Brain pericyte (primary cell): Measurements from ENCODE around the gene NUP210.

Source experiments
- DNase-seq: peaks from one replicate; pipeline ENCODE4 v3.0.0-alpha.2; 2012; ENCODE audit warnings: low read depth, low spot score

The NUP210 gene

DNA sequence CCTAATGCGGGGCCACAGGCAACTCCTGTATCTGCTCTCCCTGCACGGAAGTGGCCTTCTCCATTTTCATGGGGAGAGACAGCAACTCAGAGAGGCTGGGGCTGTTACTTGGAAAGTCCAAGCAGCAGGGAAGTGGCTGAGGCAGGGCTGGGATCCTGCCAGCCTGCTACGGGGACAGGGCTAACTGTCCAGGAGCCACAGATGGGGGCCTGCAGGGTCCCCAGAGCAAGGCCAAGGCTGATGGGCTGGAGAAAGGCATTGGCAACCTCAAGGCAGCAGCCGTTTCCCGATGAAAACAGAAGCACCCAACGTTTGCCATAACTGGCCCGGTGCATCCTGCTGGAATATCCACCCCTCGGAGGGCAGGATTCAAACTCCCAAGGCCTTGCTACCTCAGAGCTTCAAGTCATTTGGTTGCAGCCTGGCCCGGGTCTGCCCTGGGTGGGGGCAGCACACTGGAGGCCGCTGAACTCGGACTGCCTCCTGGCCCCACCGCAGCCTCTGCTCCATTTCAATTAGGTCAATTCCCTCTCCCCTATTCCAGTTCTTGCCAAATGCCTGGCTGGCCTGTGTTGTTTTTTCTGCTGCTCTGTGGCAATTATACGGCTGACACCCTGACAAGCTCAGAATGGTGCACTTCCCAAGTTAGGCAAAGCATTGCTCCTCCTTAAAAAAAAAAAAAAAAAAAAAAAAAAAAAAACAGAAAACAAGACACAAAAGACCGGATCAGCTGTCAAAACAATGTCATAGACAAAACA is 143.5 kb downstream of the NUP210 start:
- no peak for DNase-seq

DNA sequence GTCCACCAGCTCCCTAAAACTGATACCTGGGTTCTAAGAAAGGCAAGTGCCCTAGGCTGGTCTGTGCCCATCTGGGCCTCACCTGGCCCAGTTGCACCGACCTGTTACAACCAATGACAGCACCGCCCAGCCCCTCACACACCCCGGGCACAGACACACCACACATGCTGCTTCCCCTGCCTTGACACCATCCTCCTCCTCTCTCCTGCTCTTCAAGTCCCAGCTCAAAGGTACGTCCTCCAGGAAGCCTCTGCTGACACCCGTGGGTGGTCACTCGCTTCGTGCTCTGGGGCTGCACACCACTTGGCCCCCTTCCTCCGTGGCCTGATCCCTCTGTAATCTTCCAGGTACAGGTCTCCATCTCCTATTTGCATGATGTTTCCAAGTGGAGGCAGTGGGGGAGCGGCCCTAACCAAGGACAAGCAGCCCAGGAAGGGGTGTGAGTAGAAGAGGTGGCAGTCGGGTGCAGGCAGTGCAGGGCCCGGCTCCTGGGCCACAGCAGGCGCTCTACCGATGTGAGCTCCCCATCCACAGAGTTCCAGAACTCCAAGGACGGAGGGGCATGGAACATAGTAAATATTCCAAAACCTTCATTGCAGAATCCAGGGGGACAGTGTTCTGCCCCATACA is 144.6 kb downstream of the NUP210 start:
- DNase-seq = no peak

DNA sequence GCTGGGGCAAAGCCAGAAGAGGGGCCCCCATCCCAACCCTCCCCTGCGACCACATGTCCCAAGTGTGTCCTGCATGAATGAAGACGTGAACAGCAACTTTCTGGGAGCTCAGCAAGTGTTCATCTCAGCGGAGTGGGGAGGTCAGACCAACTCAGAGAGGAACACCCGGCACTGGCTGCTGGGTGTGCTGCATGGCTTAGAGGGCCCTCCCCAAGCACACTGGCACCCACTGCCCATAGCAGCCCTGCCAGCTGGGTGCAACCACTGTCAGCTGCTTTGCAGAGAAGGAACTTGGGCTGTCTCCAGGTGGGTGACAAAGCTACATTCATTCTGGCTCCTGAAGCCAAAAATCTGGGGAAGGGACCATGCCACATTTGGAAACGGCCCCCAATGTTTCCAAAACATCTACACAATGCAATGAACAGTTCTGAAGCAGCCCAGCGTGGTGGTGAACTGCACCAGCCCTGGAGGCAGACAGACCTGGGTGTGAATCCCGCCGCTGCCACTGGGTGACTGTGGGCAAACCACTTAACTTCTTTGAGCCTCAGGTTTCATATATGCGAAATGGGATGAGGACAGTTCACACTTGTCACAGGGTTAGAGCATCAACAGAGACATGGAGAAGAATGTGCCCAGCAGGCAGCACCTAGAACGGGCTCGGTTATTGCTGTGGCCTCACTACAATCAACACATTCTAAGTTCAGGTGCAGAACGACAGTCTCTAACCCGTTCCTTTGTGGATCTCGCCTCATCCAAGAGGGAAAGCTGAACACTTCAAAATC is 145.4 kb downstream of the NUP210 start:
- DNase-seq = no peak

DNA sequence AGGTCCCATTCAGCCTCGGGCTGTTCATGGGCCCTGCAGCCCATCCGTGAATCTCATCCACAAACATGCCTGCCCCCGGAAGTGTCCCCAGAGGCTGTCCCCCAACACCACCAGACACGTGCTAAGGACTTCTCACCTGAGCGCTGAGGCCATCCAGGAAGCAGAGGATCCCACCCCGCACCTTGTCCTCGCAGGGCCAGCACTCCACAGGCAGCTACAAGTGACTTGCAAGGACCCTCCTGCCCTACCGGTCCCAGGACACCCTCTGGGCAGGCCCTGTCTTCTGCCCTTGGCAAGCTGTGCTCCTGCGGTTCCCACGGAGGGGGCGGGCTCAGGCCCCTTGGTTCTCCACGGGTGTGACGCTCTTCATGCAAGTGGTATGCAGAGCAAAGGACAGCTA is 146.0 kb downstream of the NUP210 start:
- DNase-seq = no peak

DNA sequence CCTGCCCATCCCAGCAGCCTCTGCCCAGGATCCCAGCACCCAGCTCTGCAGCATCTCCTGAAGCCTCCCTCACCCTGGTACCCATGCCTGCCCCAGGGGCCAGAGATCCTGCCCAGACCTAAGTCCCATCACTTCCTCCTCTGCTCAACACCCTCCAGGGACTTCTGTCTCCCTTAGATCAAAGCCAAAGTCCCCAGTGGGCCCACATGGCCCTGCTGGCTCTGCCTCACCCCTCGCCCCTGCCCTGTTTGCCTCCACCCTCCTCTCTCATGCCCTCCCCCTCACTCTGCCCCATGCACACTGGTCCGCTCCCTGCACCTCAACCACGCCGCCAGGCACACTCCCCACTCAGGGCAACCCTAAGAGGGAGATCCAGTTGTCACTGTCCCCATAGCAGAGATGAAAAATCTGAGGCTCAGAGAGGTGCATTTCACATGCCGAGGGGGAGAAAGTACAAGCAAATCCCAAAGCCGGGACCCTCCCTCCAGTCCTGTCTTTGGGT is 146.5 kb downstream of the NUP210 start:
- no peak for DNase-seq

DNA sequence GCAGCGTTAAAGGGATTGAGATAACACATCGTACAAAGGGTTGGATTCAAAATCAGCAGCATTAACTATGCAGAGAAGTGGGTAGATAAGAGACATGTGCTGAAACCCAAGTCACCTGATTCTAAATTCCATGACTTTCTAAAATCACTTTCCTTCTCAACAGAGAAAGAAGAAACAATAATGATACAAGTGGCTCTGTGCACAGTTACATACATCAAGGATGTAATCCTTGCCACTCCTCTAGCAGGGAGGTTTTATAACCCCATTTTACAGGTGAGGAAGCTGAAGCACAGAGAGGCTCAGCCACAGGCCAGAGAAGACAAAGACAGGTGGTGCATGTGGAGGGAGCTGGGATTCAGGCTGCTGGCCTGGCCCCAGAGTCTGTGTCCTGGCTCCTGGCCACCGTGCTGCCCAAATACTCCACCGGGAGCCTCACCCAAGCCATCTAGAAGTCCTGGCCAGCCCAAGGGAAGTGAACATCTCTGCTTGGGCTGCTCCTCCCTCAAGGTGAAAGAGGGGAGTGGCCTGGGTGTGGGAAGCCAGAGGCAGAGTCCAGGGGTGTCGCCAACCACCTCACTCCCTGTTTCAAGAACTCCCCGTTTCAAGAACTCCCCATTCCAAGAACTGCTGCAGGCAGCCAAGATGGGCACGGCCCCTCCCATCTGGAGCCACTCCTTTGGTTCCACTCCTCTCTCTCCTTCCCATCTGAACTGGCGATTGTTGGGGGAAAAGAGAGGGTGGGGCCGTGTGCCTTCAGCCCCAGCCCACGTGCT is 147.1 kb downstream of the NUP210 start:
- no peak for DNase-seq

DNA sequence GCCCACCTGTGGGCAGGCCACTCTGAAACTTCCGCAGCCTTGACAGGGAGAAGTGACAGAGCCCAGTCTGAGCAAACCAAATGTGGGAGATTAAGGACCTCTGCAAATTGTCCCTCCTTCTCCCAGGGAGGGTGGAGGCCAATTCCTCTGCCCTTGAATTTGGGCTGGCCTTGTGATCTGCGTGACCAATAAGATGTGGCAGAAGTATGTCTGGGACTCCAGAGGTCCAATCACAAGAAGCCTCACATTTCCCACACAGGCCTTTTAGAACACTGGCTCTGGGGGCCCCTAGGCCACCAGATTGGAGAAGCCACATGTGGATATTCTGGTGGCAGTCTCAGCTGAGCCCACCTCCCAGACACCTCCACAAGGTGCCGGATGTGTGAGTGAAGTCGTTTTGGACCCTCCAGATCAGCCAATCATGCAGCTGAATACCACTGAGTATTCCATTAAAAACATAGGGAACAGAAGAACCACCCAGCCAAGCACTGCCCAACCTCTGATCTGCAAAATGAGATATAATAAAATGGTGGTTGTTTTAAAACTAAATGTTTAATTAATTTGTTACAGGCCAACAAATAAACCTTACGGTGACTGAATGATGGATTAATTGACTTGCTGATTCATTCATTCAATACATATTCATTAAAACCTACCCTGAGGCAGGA is 150.3 kb downstream of the NUP210 start:
- DNase-seq = no peak

DNA sequence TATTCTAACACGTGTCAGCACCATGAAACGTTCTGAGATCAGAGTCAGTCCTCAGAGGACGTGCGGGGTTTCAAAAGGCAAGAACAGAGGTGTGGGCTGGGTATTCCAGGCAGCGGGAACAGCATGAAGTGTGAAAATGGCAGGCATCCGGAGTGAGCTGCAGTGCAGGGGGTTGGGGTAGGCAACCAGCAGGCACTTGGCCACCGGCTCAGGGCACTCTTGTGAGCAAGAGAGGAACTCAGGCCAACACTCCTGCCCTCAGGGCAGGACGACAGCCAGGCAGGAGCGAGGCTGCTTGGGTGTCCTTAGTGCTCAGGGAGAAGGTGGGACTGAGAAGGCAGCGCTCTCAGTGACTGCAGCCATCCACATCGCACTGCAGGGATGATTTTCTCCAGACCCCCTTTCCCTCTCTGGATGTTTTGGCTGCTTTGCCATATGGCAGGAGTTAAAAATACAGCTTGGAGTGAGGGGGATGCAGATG is 151.1 kb downstream of the NUP210 start:
- DNase-seq = no peak

DNA sequence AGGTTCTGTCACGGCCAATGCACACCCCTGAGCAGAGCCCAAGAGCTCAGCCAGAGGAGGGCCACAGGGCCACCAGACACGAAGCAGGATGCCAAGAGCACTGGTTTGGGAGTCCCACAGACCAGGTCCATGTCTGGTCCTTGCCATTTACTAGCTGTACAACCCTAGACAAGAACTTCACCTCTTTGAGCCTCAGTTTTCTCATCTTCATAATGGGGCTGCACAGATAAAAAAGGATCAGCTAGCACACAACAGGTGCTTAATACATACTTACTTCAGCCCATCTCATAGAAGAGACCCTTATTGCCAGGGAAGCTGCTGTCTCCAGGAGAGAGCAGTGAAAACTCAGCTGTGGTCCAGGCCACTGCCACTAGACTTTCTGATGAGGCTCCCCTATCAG is 152.0 kb downstream of the NUP210 start:
- no peak for DNase-seq

DNA sequence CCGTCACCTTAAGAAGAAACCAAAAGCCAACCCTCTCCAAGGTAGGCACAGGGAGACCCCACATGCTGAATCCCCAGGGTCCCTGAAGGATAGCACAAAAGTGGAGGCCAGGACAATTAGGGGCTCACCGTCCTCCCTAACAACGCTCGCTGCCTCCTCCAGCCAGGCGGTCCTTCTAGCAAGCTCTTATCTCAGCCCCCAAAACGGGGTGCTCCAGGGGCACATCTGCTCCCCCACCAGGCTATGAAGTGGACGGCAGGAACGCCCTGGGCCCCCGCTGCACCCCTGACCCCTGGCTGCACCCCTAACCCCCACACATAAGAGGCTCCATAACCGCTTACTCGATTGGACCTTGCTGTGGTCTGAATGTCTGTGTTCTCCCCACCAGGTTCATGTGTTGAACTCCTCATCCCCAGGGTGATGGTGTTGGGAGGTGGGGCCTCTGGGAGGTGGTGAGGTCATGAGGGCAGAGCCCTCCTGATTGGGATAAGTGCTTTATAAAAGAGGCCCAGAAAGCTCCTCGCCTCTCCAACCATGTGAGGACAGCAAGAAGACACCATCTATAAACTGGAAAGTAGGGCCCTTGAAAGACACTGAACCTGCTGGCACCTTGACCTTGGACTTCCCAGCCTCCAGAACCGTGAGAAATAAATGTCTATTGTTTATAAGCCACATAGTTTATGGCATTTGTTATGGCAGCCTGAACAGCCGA is 153.3 kb downstream of the NUP210 start:
- no peak for DNase-seq
